Measurements from ENCODE around the gene GVQW3. TPM values are rescaled to one million over a fixed set of nuclear protein-coding genes. Genes with fewer than 3 reads are reported as not detected.
A peak's percentile ranks its signal among the peaks of the same experiment; 100 is the strongest.

GVQW3 gene
- total and polyA plus RNA-seq, 2 of the 13 experiments (the other 11 are each of a cell fraction or from before 2014, with no cell fraction given) = 5.0 to 5.6 TPM

DNA sequence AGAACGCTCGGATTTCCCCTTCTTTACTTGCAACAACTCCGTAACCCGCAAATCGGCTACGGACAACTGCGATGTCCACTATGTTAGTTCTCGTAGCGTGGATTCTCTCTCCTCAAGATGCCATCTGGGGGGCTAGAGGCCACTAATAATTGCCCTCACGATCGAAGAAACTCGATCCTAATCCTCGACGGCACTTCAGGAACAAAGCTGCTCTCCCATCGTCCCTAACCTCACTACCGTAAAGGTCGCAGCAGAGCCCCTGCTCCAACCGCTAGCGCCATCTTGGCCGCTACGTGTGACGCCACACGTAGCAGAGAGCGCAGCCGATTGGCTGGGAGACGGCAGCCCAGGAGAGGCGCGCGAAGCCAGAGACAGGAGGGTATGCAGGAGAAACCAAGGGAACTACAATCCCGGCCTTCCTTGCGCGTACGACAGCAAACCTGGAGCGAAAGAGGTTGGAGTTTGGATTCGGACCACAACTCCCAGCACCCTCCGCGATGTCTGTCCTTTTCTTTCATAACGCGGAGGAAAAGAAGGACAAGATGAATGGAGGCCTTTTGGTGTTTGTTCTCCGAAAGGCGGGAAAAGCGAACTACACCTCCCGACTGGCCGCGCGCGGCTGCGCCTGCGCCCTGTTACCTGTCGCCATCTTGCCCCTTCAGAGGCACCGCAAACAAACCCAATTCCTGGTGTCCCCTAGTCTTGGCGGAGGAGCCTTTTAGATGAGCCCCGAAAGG, 63.4 kb downstream of the GVQW3 start, which contains the start of gene EMSY (continued):
- TF ChIP-seq SMAD1 (CRISPR knock-in tag; IDR thresholded peaks at IDR 0.05; ENCODE audit: borderline replicate concordance, low read depth) (no peak; the same call in 1 of the 2 replicates), NR3C1 (CRISPR knock-in tag; IDR thresholded peaks at IDR 0.05) (no peak), ZNF20 (CRISPR knock-in tag; IDR thresholded peaks at IDR 0.05) (no peak), ZNF614 (CRISPR knock-in tag; IDR thresholded peaks at IDR 0.05; ENCODE audit: borderline replicate concordance) (peak; percentile 86), NFE2L1 (CRISPR knock-in tag; IDR thresholded peaks at IDR 0.05; ENCODE audit: borderline replicate concordance) (no peak), ZNF607 (CRISPR knock-in tag; IDR thresholded peaks at IDR 0.05; ENCODE audit: borderline replicate concordance) (peak; percentile 18; the same call in 1 of the 2 replicates), KDM5B (CRISPR knock-in tag; IDR thresholded peaks at IDR 0.05; ENCODE audit: borderline replicate concordance) (peak; percentile 45; the same call in 1 of the 2 replicates), NPAS2 (CRISPR knock-in tag; IDR thresholded peaks at IDR 0.05; ENCODE audit: borderline replicate concordance) (no peak), ZNF34 (CRISPR knock-in tag; IDR thresholded peaks at IDR 0.05; ENCODE audit: borderline replicate concordance) (no peak), ZFP36L1 (CRISPR knock-in tag; IDR thresholded peaks at IDR 0.05) (peak; percentile 75; the same call in 1 of the 2 replicates), MIER2 (CRISPR knock-in tag; IDR thresholded peaks at IDR 0.05) (no peak), ZNF256 (CRISPR knock-in tag; conservative IDR thresholded peaks at IDR 0.05) (no peak), SNAPC2 (CRISPR knock-in tag; IDR thresholded peaks at IDR 0.05) (peak; percentile 19; the same call in 1 of the 2 replicates), IKZF4 (CRISPR knock-in tag; IDR thresholded peaks at IDR 0.05; ENCODE audit: borderline replicate concordance, low read depth, not compliant biosample characterization) (no peak), POLR2AphosphoS2 (IDR thresholded peaks at IDR 0.05; ENCODE audit: low read depth, low read length) (peak; percentile 82)
- TF ChIP-seq, protein P1, sequence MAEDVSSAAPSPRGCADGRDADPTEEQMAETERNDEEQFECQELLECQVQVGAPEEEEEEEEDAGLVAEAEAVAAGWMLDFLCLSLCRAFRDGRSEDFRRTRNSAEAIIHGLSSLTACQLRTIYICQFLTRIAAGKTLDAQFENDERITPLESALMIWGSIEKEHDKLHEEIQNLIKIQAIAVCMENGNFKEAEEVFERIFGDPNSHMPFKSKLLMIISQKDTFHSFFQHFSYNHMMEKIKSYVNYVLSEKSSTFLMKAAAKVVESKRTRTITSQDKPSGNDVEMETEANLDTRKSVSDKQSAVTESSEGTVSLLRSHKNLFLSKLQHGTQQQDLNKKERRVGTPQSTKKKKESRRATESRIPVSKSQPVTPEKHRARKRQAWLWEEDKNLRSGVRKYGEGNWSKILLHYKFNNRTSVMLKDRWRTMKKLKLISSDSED (CRISPR knock-in tag; IDR thresholded peaks at IDR 0.05) = no peak
- TF ChIP-seq, protein P2, sequence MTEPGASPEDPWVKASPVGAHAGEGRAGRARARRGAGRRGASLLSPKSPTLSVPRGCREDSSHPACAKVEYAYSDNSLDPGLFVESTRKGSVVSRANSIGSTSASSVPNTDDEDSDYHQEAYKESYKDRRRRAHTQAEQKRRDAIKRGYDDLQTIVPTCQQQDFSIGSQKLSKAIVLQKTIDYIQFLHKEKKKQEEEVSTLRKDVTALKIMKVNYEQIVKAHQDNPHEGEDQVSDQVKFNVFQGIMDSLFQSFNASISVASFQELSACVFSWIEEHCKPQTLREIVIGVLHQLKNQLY (CRISPR knock-in tag; IDR thresholded peaks at IDR 0.05) = peak; percentile 31; the same call in 1 of the 2 replicates
- TF ChIP-seq, protein P3, sequence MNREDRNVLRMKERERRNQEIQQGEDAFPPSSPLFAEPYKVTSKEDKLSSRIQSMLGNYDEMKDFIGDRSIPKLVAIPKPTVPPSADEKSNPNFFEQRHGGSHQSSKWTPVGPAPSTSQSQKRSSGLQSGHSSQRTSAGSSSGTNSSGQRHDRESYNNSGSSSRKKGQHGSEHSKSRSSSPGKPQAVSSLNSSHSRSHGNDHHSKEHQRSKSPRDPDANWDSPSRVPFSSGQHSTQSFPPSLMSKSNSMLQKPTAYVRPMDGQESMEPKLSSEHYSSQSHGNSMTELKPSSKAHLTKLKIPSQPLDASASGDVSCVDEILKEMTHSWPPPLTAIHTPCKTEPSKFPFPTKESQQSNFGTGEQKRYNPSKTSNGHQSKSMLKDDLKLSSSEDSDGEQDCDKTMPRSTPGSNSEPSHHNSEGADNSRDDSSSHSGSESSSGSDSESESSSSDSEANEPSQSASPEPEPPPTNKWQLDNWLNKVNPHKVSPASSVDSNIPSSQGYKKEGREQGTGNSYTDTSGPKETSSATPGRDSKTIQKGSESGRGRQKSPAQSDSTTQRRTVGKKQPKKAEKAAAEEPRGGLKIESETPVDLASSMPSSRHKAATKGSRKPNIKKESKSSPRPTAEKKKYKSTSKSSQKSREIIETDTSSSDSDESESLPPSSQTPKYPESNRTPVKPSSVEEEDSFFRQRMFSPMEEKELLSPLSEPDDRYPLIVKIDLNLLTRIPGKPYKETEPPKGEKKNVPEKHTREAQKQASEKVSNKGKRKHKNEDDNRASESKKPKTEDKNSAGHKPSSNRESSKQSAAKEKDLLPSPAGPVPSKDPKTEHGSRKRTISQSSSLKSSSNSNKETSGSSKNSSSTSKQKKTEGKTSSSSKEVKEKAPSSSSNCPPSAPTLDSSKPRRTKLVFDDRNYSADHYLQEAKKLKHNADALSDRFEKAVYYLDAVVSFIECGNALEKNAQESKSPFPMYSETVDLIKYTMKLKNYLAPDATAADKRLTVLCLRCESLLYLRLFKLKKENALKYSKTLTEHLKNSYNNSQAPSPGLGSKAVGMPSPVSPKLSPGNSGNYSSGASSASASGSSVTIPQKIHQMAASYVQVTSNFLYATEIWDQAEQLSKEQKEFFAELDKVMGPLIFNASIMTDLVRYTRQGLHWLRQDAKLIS (CRISPR knock-in tag; IDR thresholded peaks at IDR 0.05) = no peak
- TF ChIP-seq, protein P4, sequence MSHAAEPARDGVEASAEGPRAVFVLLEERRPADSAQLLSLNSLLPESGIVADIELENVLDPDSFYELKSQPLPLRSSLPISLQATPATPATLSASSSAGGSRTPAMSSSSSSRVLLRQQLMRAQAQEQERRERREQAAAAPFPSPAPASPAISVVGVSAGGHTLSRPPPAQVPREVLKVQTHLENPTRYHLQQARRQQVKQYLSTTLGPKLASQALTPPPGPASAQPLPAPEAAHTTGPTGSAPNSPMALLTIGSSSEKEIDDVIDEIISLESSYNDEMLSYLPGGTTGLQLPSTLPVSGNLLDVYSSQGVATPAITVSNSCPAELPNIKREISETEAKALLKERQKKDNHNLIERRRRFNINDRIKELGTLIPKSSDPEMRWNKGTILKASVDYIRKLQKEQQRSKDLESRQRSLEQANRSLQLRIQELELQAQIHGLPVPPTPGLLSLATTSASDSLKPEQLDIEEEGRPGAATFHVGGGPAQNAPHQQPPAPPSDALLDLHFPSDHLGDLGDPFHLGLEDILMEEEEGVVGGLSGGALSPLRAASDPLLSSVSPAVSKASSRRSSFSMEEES (CRISPR knock-in tag; IDR thresholded peaks at IDR 0.05) = peak; percentile 29; the same call in 1 of the 2 replicates
- TF ChIP-seq, protein P5, sequence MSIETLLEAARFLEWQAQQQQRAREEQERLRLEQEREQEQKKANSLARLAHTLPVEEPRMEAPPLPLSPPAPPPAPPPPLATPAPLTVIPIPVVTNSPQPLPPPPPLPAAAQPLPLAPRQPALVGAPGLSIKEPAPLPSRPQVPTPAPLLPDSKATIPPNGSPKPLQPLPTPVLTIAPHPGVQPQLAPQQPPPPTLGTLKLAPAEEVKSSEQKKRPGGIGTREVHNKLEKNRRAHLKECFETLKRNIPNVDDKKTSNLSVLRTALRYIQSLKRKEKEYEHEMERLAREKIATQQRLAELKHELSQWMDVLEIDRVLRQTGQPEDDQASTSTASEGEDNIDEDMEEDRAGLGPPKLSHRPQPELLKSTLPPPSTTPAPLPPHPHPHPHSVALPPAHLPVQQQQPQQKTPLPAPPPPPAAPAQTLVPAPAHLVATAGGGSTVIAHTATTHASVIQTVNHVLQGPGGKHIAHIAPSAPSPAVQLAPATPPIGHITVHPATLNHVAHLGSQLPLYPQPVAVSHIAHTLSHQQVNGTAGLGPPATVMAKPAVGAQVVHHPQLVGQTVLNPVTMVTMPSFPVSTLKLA (IDR thresholded peaks at IDR 0.05) = no peak; the same call in 1 of the 2 replicates
